PC-9 (cell line): ENCODE results near the gene IGDCC3. TPM values are rescaled to one million over a fixed set of nuclear protein-coding genes. Genes with fewer than 3 reads are reported as not detected.

Source experiments
- BruUV-seq: library from RNA; stranded (reverse); fragments of 400-500 nt; replicated peaks from 2 replicates; lab custom pipeline; 2021; lab: Mats Ljungman, UMichigan
- CTCF ChIA-PET: fragments of 300-600 bp; sonication (Branson Sonifier 250); formaldehyde crosslinking; loops from one replicate; lab custom pipeline; 2022; ENCODE audit warnings: antibody characterized with exemption; lab: Charles Lee
- POLR2A ChIA-PET: fragments of 300-600 bp; sonication (Branson Sonifier 250); formaldehyde crosslinking; loops from one replicate; lab custom pipeline; 2022; ENCODE audit warnings: antibody characterized with exemption; ENCODE audit not compliant: unreplicated experiment; lab: Charles Lee
- DNase-seq, 2 experiments: peaks; one replicate each; pipeline versions ENCODE4 v3.0.0 to v3.0.0-alpha.2; 2015 to 2022; ENCODE audit warnings: mixed read lengths in 1 of 2
- H2AFZ ChIP-seq: fragments of 200-600 bp; sonication (generic); 2 replicates; pipeline ENCODE4 v1.8.1; 2017; ENCODE audit warnings: antibody characterized with exemption
- H3F3A ChIP-seq: fragments of 200-600 bp; sonication (generic); 2 replicates; pipeline ENCODE4 v1.8.1; 2017; ENCODE audit warnings: antibody characterized with exemption, mild to moderate bottlenecking, low read depth; ENCODE audit not compliant: insufficient read depth
- H3K27ac ChIP-seq: fragments of 200-600 bp; sonication (generic); 2 replicates; pipeline ENCODE4 v1.6.1; 2016; ENCODE audit warnings: mixed run types
- H3K27me3 ChIP-seq: fragments of 200-600 bp; sonication (generic); 2 replicates; pipeline ENCODE4 v1.6.1; 2016; ENCODE audit warnings: low read depth, mixed run types; ENCODE audit not compliant: insufficient read depth
- H3K36me3 ChIP-seq: fragments of 200-600 bp; sonication (generic); 2 replicates; pipeline ENCODE4 v1.6.1; 2016; ENCODE audit warnings: low read depth, mixed run types
- H3K4me1 ChIP-seq: fragments of 200-600 bp; sonication (generic); replicated peaks from 2 replicates; pipeline ENCODE4 v1.6.1; 2016; ENCODE audit warnings: mixed run types; ENCODE audit not compliant: insufficient read depth
- H3K4me2 ChIP-seq: fragments of 200-600 bp; sonication (generic); 2 replicates; pipeline ENCODE4 v1.6.1; 2017; ENCODE audit warnings: mixed run types
- H3K4me3 ChIP-seq: fragments of 200-600 bp; sonication (generic); 2 replicates; pipeline ENCODE4 v1.6.1; 2016; ENCODE audit warnings: mixed run types
- H3K79me2 ChIP-seq: fragments of 200-600 bp; sonication (generic); 2 replicates; pipeline ENCODE4 v1.6.1; 2017; ENCODE audit warnings: low read depth, mixed run types
- H3K9me2 ChIP-seq: fragments of 200-600 bp; sonication (generic); 2 replicates; pipeline ENCODE4 v1.8.1; 2017; ENCODE audit warnings: mild to moderate bottlenecking; ENCODE audit not compliant: insufficient read depth
- H3K9me3 ChIP-seq: fragments of 200-600 bp; sonication (generic); 2 replicates; pipeline ENCODE4 v1.8.1; 2016; ENCODE audit warnings: low read depth; ENCODE audit not compliant: insufficient read depth
- H4K20me1 ChIP-seq: fragments of 200-600 bp; sonication (generic); 2 replicates; pipeline ENCODE4 v1.8.1; 2017; ENCODE audit not compliant: insufficient read depth
- CTCF ChIP-seq: fragments of 200-600 bp; sonication (generic); conservative IDR thresholded peaks from 2 replicates; pipeline ENCODE4 v1.6.1; 2017; ENCODE audit warnings: mixed run types, antibody characterized with exemption, mild to moderate bottlenecking, moderate library complexity
- EZH2 ChIP-seq: fragments of 200-600 bp; sonication (generic); IDR thresholded peaks from 2 replicates; pipeline ENCODE4 v1.8.0; 2017; ENCODE audit warnings: antibody characterized with exemption, low read depth
- intact Hi-C: fragments of 100-400 bp; cut with micrococcal nuclease; formaldehyde crosslinking; loops from one replicate; pipeline ENCODE4 v1.10.0; 2022; ENCODE audit not compliant: unreplicated experiment
- total RNA-seq: library from RNA; stranded (reverse); gene quantifications from 2 replicates; pipeline ENCODE4 v1.2.3, GENCODE V29; 2021

IGDCC3 gene
- total RNA-seq, 1 experiment from 2014 or later: 0.22 TPM

GRCh38 chr15:65374821-65375401 lies 2.9 kb downstream of the IGDCC3 start:
- H3K4me1 ChIP-seq: no peaks in the 10 kb centered on the region; the same call in 1 of the 2 replicates
- no peaks in the 10 kb centered on the region for H3K79me2 ChIP-seq
- H3K27me3 ChIP-seq: peaks cover 19% of the 10 kb centered on the region
- no peaks in the 10 kb centered on the region for H4K20me1 ChIP-seq
- H3K4me2 ChIP-seq: no peak overlapping the region
- no peak overlapping the region for H3K27ac ChIP-seq
- intact Hi-C loops: no loop called here
- no peak overlapping the region for H3K4me3 ChIP-seq
- DNase-seq: peak in 1 of 2 experiments; percentile 39
- CTCF ChIA-PET: no interaction called here
- no peaks in the 10 kb centered on the region for H3K9me3 ChIP-seq
- H3K9me2 ChIP-seq: no peaks in the 10 kb centered on the region
- TF ChIP-seq EZH2: no peak
- TF ChIP-seq CTCF: no peak
- no peaks in the 10 kb centered on the region for H3K36me3 ChIP-seq
- POLR2A ChIA-PET: interaction anchor here (0.6 kb wide), 1 partner anchor 248 kb away, joined by 3 read pairs; no protein-coding TSS in a partner anchor
- BruUV-seq: no TSS peak
- H2AFZ ChIP-seq: no peak overlapping the region
- H3F3A ChIP-seq: no peaks in the 10 kb centered on the region

- ChIA-PET POLR2A (interaction anchor here (0.6 to 0.7 kb wide), 2 partner anchors 35 to 247 kb away, joined by 3 to 4 read pairs; no protein-coding TSS in a partner anchor), CTCF (no interaction called here)
- Histone ChIP-seq H3K9me3 (no peaks in the 10 kb centered on the region), H4K20me1 (no peaks in the 10 kb centered on the region), H3K4me2 (no peak overlapping the region), H3K9me2 (no peaks in the 10 kb centered on the region), H2AFZ (no peak overlapping the region), H3K27ac (no peak overlapping the region), H3K27me3 (peaks cover 19% of the 10 kb centered on the region), H3K4me1 (no peaks in the 10 kb centered on the region; the same call in 1 of the 2 replicates), H3F3A (no peaks in the 10 kb centered on the region), H3K36me3 (no peaks in the 10 kb centered on the region), H3K4me3 (no peak overlapping the region), H3K79me2 (no peaks in the 10 kb centered on the region)
- no TSS peak for BruUV-seq
- no peak for DNase-seq
- intact Hi-C loops: no loop called here
- no peak for TF ChIP-seq EZH2
- no peak for TF ChIP-seq CTCF
These were observed 3.5 kb downstream of the IGDCC3 start for GRCh38 chr15:65374334-65374733.

GRCh38 chr15:65373163-65373651 lies 4.6 kb downstream of the IGDCC3 start:
- H3K27me3 ChIP-seq: peaks cover 15% of the 10 kb centered on the region
- H3K79me2 ChIP-seq: no peaks in the 10 kb centered on the region
- no peaks in the 10 kb centered on the region for H4K20me1 ChIP-seq
- no peak overlapping the region for H2AFZ ChIP-seq
- intact Hi-C loops: no loop called here
- no peaks in the 10 kb centered on the region for H3F3A ChIP-seq
- TF ChIP-seq CTCF: no peak
- H3K27ac ChIP-seq: no peak overlapping the region
- H3K9me2 ChIP-seq: no peaks in the 10 kb centered on the region
- H3K4me2 ChIP-seq: no peak overlapping the region
- no peak overlapping the region for H3K4me3 ChIP-seq
- H3K9me3 ChIP-seq: no peaks in the 10 kb centered on the region
- ChIA-PET CTCF (no interaction called here), POLR2A (interaction anchor here (0.7 kb wide), 1 partner anchor 34 kb away, joined by 4 read pairs; no protein-coding TSS in a partner anchor)
- DNase-seq: no peak
- H3K4me1 ChIP-seq: peaks cover 3% of the 10 kb centered on the region
- no peaks in the 10 kb centered on the region for H3K36me3 ChIP-seq
- no TSS peak for BruUV-seq
